HUES64 (cell line): Measurements from ENCODE around the gene KIF16B.

Experiments used
- H3K27ac ChIP-seq: 2 replicates; pipeline ENCODE4 v1.7.0; 2013; ENCODE audit warnings: low read depth, low read length, inconsistent platforms
- H3K27me3 ChIP-seq: 2 replicates; pipeline ENCODE4 v1.6.1; 2013; ENCODE audit warnings: mild to moderate bottlenecking, low read length; ENCODE audit not compliant: insufficient read depth
- H3K36me3 ChIP-seq: 2 replicates; pipeline ENCODE4 v1.6.1; 2013; ENCODE audit warnings: mild to moderate bottlenecking, low read length; ENCODE audit not compliant: insufficient read depth
- H3K4me1 ChIP-seq: 2 replicates; pipeline ENCODE4 v1.6.1; 2013; ENCODE audit warnings: mild to moderate bottlenecking, low read length, moderate library complexity; ENCODE audit not compliant: insufficient read depth
- H3K4me3 ChIP-seq: 2 replicates; pipeline ENCODE4 v1.5.1; 2013; ENCODE audit warnings: mild to moderate bottlenecking, low read length, moderate library complexity
- H3K9ac ChIP-seq: 2 replicates; pipeline ENCODE4 v1.6.1; 2013; ENCODE audit warnings: mild to moderate bottlenecking, low read depth, low read length
- H3K9me3 ChIP-seq: 2 replicates; pipeline ENCODE4 v1.6.1; 2013; ENCODE audit warnings: low read depth, low read length; ENCODE audit not compliant: insufficient read depth
- WGBS: fragments of 150-250, 120-280 bp; methylation state at CpG from one replicate; pipeline ENCODE4 v1.1.7; 2013; ENCODE audit warnings: missing lambda C conversion rate; 5-methylcytosine and 5-hydroxymethylcytosine counted together

The KIF16B gene

DNA sequence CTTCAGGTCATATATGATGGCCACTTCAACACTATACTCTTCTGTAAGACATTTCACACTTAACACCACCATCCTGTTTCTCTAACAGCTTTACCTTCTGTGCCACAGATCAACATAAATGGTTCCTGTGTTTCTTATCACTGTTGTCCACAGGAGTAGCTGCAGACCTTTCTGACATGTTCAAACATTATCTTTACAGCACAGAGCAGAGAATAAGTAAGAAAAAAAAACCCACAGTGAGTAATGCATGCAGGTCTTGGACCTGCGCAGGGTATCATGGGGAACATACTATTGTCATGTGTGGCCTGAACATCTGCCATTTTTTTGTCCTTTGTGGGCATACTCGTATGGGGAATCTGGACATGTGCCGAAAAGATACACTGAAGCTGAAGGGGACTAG, 161.9 kb downstream of the KIF16B start:
- H3K27me3 ChIP-seq = no peaks in the 10 kb centered on the region
- 0 out of 2 replicates have a peak, but pooled peaks cover 3% of the 10 kb centered on the region for H3K9me3 ChIP-seq
- H3K4me1 ChIP-seq = no peaks in the 10 kb centered on the region
- H3K9ac ChIP-seq = no peak overlapping the region
- no peaks in the 10 kb centered on the region for H3K36me3 ChIP-seq
- no peak overlapping the region for H3K4me3 ChIP-seq
- H3K27ac ChIP-seq = no peak overlapping the region
- WGBS = 95% methylated on average over 3 of the region's 3 CpGs

DNA sequence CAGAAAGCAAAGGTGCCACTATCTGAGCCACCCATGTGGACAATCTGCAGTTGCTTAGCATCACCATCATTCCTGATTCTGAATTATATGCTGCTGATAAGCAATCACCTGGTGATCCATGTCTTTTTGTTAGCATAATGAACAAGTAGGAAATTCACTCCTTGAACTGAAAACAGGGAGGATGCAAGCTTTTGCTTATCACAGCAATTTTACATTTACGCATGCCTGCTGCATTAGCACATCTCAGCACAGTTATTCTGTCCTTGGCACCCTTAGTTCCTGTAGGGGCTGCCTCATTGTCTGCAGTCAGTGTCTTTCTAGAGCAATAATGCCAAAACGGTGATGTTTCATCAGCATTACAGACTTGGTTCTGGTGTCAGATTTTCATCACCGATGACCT, 162.6 kb downstream of the KIF16B start:
- no peak overlapping the region for H3K9ac ChIP-seq
- no peak overlapping the region for H3K4me3 ChIP-seq
- 0 out of 2 replicates have a peak, but pooled peaks cover 3% of the 10 kb centered on the region for H3K9me3 ChIP-seq
- 0 out of 2 replicates have a peak, but pooled peaks cover 4% of the 10 kb centered on the region for H3K36me3 ChIP-seq
- H3K27me3 ChIP-seq = no peaks in the 10 kb centered on the region
- 95% methylated on average over 3 of the region's 3 CpGs for WGBS
- H3K4me1 ChIP-seq = no peaks in the 10 kb centered on the region
- H3K27ac ChIP-seq = no peak overlapping the region

DNA sequence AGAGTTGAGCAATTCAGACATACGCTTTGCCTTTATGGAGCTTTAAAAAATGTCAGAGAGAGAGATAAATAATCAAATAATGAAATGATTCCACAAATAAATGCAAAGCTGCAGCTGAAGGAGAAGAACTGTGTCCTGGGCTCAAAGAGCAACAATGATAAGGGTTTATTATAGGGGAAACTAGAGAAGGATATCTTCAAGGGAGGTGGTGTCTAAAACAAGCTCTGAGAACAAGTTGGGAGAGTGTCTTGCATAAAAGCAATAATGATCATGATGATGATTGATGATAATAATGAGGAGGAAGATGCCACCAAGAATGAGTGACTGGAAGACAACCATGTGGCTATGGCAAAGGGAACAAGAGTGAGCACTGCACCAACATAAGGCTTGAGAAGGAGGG, 164.3 kb downstream of the KIF16B start:
- Histone ChIP-seq H3K27ac (no peak overlapping the region), H3K4me1 (no peaks in the 10 kb centered on the region), H3K9ac (no peak overlapping the region), H3K27me3 (no peaks in the 10 kb centered on the region), H3K9me3 (0 out of 2 replicates have a peak, but pooled peaks cover 3% of the 10 kb centered on the region), H3K36me3 (0 out of 2 replicates have a peak, but pooled peaks cover 4% of the 10 kb centered on the region), H3K4me3 (no peak overlapping the region)
- WGBS = 100% methylated on average over 1 of the region's 1 CpG

DNA sequence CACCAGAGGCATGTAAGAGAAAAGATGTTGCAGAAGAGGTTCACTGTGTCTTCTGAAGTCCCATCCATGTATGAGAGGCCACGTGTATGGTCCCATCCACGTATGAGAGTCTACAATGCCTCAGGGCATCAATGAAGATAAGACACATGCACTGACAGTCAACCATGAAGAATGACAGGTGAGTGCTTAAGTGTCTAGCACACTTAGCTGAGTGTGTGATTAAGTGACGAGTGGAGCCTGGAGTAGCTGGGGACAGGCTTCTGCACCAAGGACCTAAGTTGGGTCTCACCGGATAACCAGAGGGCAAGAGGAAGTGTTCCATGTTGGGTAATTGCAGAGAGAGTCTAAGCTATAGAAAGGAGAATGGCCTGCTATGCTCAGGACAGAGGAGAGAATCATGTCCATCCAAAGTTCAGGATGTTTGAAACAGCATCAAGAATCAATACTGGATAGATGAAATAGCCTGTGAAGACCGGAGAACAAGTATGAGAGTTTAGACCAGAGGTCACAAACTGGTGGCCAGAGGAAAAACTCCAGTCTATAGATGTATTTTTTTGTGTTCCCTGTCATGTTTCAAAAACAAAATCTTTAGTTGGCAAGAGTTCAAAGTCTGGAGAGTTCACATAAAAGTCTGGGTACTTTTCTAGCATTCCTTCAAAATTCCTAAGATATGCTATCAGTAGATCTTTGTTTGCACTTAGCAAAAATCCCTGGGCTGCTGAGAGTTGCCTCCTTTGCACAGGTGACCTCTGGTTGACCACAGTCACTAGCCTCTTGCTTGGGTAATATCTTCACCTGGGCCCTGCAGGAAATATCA, 165.8 kb downstream of the KIF16B start:
- no peak overlapping the region for H3K9ac ChIP-seq

DNA sequence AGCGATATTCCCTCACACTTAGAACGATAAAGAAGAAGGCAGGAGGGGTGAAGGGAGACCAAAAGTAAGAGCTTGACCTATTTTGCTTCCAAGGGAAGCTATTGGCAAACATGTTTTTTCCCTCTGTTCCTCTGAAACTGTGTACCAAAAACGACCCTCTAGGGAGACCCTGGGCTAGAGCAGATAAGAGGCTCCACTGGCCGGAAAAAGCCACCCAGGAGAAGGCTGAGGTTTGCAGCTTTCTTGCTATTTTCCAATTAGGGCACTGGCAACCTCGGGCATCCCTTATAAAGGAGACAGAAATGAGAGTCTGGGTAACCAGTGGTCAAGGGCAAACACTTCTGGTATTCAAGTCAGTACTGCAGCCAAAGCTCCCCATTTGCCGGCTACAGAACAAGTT, 168.0 kb downstream of the KIF16B start:
- Histone ChIP-seq H3K27me3 (no peaks in the 10 kb centered on the region), H3K9ac (no peak overlapping the region), H3K4me1 (no peaks in the 10 kb centered on the region), H3K4me3 (no peak overlapping the region), H3K27ac (no peak overlapping the region), H3K36me3 (0 out of 2 replicates have a peak, but pooled peaks cover 4% of the 10 kb centered on the region), H3K9me3 (no peaks in the 10 kb centered on the region)
- WGBS = 97% methylated on average over 6 of the region's 6 CpGs

More for the DNA sequence above, 165.8 kb downstream of the KIF16B start:
- WGBS = 95% methylated on average over 5 of the region's 5 CpGs
- Histone ChIP-seq H3K4me3 (no peak overlapping the region), H3K4me1 (no peaks in the 10 kb centered on the region), H3K36me3 (0 out of 2 replicates have a peak, but pooled peaks cover 4% of the 10 kb centered on the region), H3K27ac (no peak overlapping the region), H3K9me3 (0 out of 2 replicates have a peak, but pooled peaks cover 3% of the 10 kb centered on the region), H3K27me3 (no peaks in the 10 kb centered on the region)

DNA sequence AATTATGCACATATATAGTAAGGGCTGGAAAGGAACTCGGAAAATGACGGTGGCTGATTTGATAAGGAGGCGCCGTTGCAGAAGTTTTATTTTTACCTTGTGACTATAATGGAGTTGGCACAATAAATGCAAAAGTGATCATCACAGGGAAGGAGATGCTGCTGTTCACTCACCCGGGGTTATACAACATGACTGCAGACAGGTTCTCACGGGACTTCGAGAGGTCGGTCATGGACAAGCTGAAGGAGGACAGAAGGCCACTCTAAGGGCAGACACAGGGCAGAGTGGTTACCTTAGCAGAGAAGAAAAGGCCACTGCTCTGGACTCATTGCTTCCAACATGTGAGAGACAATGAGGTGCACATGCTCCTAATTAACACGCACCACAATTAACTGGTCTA, 168.6 kb downstream of the KIF16B start:
- Histone ChIP-seq H3K9me3 (no peaks in the 10 kb centered on the region), H3K27ac (no peak overlapping the region), H3K9ac (no peak overlapping the region), H3K4me1 (no peaks in the 10 kb centered on the region), H3K36me3 (0 out of 2 replicates have a peak, but pooled peaks cover 4% of the 10 kb centered on the region), H3K27me3 (no peaks in the 10 kb centered on the region), H3K4me3 (no peak overlapping the region)
- WGBS = 97% methylated on average over 9 of the region's 9 CpGs

DNA sequence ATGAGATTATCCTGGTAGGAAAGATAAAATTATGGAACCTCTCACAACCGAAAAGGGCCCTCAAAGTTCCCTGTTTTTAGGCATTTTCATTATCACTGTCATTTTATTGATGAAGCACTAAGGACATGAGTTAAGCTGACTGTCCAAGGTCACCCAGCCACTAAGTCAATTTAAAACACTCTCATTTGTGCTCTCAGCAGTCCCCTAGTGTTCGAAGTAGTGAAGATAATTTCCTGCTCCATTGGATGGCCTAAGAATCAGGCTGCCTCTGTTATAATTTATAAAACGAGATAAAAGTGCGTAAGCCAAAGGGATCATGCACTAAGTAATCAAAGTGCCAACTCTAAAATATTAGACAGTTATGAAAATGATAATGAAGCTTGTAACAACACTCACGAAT, 169.1 kb downstream of the KIF16B start:
- no peak overlapping the region for H3K9ac ChIP-seq
- no peaks in the 10 kb centered on the region for H3K27me3 ChIP-seq
- H3K4me1 ChIP-seq = no peaks in the 10 kb centered on the region
- no peak overlapping the region for H3K27ac ChIP-seq
- WGBS = 97% methylated on average over 5 of the region's 5 CpGs
- H3K4me3 ChIP-seq = no peak overlapping the region
- no peaks in the 10 kb centered on the region for H3K9me3 ChIP-seq
- 0 out of 2 replicates have a peak, but pooled peaks cover 4% of the 10 kb centered on the region for H3K36me3 ChIP-seq

DNA sequence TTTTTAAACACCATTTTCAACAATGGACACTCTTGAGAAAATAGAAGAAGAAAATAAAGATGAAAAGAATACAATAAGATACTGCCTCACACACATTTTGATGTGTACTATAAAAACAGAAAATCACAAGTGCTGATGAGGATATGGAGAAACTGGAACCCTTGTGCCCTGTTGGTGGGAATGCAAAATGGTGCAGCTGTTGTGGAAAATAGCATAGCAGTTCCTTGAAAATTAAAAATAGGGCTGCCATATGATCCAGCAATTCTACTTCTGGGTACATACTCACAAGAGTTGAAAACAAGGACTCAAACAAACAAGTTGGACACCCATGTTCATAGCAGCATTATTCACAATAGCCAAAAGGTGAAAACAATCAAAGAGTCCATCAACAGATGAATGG, 173.0 kb downstream of the KIF16B start:
- Histone ChIP-seq H3K4me3 (no peak overlapping the region), H3K27ac (no peak overlapping the region), H3K36me3 (no peaks in the 10 kb centered on the region), H3K9me3 (no peaks in the 10 kb centered on the region), H3K9ac (no peak overlapping the region), H3K27me3 (no peaks in the 10 kb centered on the region), H3K4me1 (peaks cover 12% of the 10 kb centered on the region; the same call in 1 of the 2 replicates)

DNA sequence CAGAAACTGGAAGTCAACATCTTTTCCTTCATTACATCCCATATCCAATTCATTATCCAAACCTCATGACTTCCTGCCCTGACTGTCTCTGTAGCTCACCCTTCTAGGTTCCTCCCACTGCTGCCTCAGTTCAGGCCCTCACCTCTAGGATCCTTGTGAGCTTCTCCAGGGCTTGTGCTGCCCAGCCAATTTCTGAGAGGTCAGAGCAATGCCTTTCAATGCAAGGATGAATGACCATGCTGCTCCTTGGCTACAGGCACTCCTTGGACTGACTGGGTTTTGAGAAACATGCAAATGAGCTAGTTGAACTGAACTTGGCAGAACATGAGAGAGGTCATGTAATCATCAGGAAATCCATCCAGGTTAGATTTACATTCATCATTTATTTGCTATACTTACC, 173.4 kb downstream of the KIF16B start:
- H3K27ac ChIP-seq = no peak overlapping the region
- no peaks in the 10 kb centered on the region for H3K27me3 ChIP-seq
- no peak overlapping the region for H3K4me3 ChIP-seq
- H3K9ac ChIP-seq = no peak overlapping the region
- H3K4me1 ChIP-seq = peaks cover 12% of the 10 kb centered on the region; the same call in 1 of the 2 replicates
- H3K9me3 ChIP-seq = no peaks in the 10 kb centered on the region
- H3K36me3 ChIP-seq = no peaks in the 10 kb centered on the region

DNA sequence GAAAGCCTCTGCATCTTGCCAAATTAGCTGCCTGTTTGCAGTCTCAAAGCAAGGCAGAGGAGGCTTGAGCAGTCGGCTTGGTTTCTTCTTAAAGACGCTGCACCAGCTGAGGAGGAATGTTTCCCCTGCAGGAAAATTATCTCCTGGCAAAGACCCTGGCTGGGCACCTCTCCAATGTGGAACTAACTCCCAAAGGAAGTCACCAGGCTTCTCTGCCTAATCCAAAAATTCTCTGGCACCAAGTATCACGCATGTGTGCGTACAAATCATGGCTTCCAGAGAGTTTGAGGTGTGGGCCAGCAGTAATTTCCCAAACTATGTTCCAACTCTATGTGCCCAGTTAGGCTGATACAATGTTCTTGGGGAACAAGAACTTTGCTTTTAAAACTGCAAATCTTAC, 176.2 kb downstream of the KIF16B start:
- Histone ChIP-seq H3K4me3 (no peak overlapping the region), H3K36me3 (no peaks in the 10 kb centered on the region), H3K9me3 (no peaks in the 10 kb centered on the region), H3K27me3 (no peaks in the 10 kb centered on the region), H3K4me1 (peaks cover 12% of the 10 kb centered on the region; the same call in 1 of the 2 replicates), H3K27ac (no peak overlapping the region), H3K9ac (no peak overlapping the region)
- 91% methylated on average over 4 of the region's 4 CpGs for WGBS

DNA sequence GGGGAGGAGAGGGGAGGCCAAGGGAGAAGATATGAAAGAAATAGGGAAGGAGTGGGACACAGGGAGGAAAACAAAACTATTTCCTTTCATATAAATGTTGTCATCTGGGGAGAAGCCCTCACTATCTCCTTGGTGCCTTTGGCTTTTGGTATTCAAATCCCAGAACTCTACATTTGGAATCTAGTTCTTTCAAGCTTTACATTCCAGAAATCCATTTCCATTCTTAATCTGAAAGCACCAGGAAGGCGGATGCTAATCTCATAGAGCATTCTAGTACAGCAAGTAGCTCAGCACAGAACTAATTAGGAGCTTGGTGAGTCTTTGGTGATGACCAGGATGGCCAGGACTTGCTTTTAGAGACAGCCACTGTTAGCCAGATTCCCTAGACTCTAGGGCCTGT, 177.9 kb downstream of the KIF16B start:
- Histone ChIP-seq H3K36me3 (no peaks in the 10 kb centered on the region), H3K27me3 (no peaks in the 10 kb centered on the region), H3K4me3 (no peak overlapping the region), H3K9ac (no peak overlapping the region), H3K4me1 (peaks cover 12% of the 10 kb centered on the region; the same call in 1 of the 2 replicates), H3K27ac (no peak overlapping the region), H3K9me3 (no peaks in the 10 kb centered on the region)
- WGBS = 87% methylated on average over 1 of the region's 1 CpG
